GM18508 (cell line): ENCODE results near the gene SCUBE2.

Experiments
- ATAC-seq: cut with Tn5 transposase; IDR thresholded peaks from one replicate; pipeline ENCODE4 v1.9.1; 2021; ENCODE audit warnings: moderate number of reproducible peaks; ENCODE audit not compliant: insufficient read depth, unreplicated experiment

Gene SCUBE2

DNA sequence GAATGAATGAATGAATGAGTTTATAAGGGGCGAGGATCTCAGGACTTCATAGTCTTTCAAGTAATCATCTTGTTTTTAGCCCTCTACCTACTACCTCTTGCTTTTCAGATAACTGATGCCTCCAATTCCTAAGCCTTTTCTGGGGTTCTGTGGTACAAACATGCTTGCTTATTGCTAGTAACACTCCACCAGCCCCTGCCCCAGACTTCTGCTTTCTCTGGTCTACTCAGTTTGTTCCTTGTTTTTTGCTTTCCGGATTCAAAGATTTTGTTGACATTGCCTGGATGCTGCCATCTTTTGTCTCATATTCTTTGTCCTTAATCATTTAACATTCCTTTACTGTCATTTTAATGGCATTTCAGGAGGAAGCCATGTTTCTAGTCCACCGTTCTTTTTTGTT, 118.3 kb downstream of the SCUBE2 start:
- ATAC-seq = no peak

- ATAC-seq = no peak
Measured at GRCh38 chr11:8971924-8972316, 119.5 kb downstream of the SCUBE2 start.

GRCh38 chr11:8971196-8971923, 120.0 kb downstream of the SCUBE2 start:
- no peak for ATAC-seq
